ENCODE results near the gene GPR39. TPM values are rescaled to one million over a fixed set of nuclear protein-coding genes. Genes with fewer than 3 reads are reported as not detected.

The GPR39 gene
- total RNA-seq, 1 donor from 2014 or later: 0.20 TPM

GRCh38 chr2:132638313-132639040 is 221.9 kb downstream of the GPR39 start:
- Mint-ChIP-seq H3K4me1 (ENCODE audit: low read depth) (no peaks in the 10 kb centered on the region), H3K27ac (ENCODE audit: unreplicated experiment) (no peak overlapping the region), H3K36me3 (ENCODE audit: low read depth) (no peaks in the 10 kb centered on the region), H3K9me3 (ENCODE audit: low read depth) (peaks cover 3% of the 10 kb centered on the region), H3K4me3 (ENCODE audit: unreplicated experiment) (no peak overlapping the region), H3K27me3 (ENCODE audit: low read depth) (peaks cover 6% of the 10 kb centered on the region)
- TF ChIP-seq CTCF (IDR thresholded peaks at IDR 0.05): no peak
- DNase-seq (ENCODE audit: low spot score): no peak

GRCh38 chr2:132640116-132640515 is 223.5 kb downstream of the GPR39 start:
- H3K9me3 Mint-ChIP-seq (ENCODE audit: low read depth): no peaks in the 10 kb centered on the region
- no peak for TF ChIP-seq CTCF (IDR thresholded peaks at IDR 0.05)
- H3K27ac Mint-ChIP-seq (ENCODE audit: unreplicated experiment): no peak overlapping the region
- no peak overlapping the region for H3K4me3 Mint-ChIP-seq (ENCODE audit: unreplicated experiment)
- no peaks in the 10 kb centered on the region for H3K36me3 Mint-ChIP-seq (ENCODE audit: low read depth)
- peaks cover 4% of the 10 kb centered on the region for H3K27me3 Mint-ChIP-seq (ENCODE audit: low read depth)
- DNase-seq (ENCODE audit: low spot score): no peak
- H3K4me1 Mint-ChIP-seq (ENCODE audit: low read depth): no peaks in the 10 kb centered on the region

- H3K27me3 Mint-ChIP-seq (ENCODE audit: low read depth): peaks cover 3% of the 10 kb centered on the region
- no peak overlapping the region for H3K4me3 Mint-ChIP-seq (ENCODE audit: unreplicated experiment)
- H3K9me3 Mint-ChIP-seq (ENCODE audit: low read depth): no peaks in the 10 kb centered on the region
- no peak for TF ChIP-seq CTCF (IDR thresholded peaks at IDR 0.05)
- no peak for DNase-seq (ENCODE audit: low spot score)
- H3K36me3 Mint-ChIP-seq (ENCODE audit: low read depth): no peaks in the 10 kb centered on the region
- H3K27ac Mint-ChIP-seq (ENCODE audit: unreplicated experiment): no peak overlapping the region
- no peaks in the 10 kb centered on the region for H3K4me1 Mint-ChIP-seq (ENCODE audit: low read depth)
These were observed 225.2 kb downstream of the GPR39 start for GRCh38 chr2:132641819-132642218.

- Mint-ChIP-seq H3K4me3 (ENCODE audit: unreplicated experiment) (no peak overlapping the region), H3K36me3 (ENCODE audit: low read depth) (no peaks in the 10 kb centered on the region), H3K4me1 (ENCODE audit: low read depth) (no peaks in the 10 kb centered on the region), H3K9me3 (ENCODE audit: low read depth) (no peaks in the 10 kb centered on the region), H3K27ac (ENCODE audit: unreplicated experiment) (no peak overlapping the region), H3K27me3 (ENCODE audit: low read depth) (peaks cover 3% of the 10 kb centered on the region)
- no peak for TF ChIP-seq CTCF (IDR thresholded peaks at IDR 0.05)
- no peak for DNase-seq (ENCODE audit: low spot score)
These were observed 225.8 kb downstream of the GPR39 start for GRCh38 chr2:132642415-132642814.

- Mint-ChIP-seq H3K27me3 (ENCODE audit: low read depth) (peaks cover 3% of the 10 kb centered on the region), H3K4me3 (ENCODE audit: unreplicated experiment) (no peak overlapping the region), H3K36me3 (ENCODE audit: low read depth) (no peaks in the 10 kb centered on the region), H3K27ac (ENCODE audit: unreplicated experiment) (no peak overlapping the region), H3K4me1 (ENCODE audit: low read depth) (no peaks in the 10 kb centered on the region), H3K9me3 (ENCODE audit: low read depth) (no peaks in the 10 kb centered on the region)
- no peak for DNase-seq (ENCODE audit: low spot score)
- TF ChIP-seq CTCF (IDR thresholded peaks at IDR 0.05): no peak
These were observed 228.6 kb downstream of the GPR39 start for GRCh38 chr2:132645176-132645575.
